ENCODE measurements around the gene R3HDM4.

The R3HDM4 gene

DNA sequence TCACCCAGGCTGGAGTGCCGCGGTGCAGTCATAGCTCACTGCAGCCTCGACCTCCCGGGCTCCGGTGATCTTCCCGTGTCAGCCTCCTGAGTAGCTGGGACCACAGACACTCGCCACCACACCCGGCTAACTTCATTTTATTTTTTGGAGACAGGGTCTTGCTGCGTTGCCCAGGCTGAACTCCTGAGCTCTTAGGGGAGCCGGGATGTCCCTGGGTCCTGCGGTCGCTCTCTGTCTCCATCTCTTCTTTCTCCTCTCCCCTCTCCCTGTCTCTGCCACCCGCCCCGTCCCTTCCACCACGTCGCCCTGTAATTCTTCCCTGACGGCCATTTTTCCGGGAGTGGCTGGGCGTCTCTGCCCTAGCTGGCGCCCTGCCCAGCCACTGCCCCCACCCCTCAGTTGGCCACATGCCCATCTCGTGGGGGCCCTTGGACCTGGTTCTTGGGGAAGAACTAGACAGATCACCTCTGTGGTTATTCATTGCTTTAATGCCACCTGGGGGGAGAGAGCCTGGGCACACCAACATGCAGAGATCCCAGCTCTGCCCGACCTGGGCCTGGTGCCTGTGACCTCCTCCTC, 31.7 kb upstream of the R3HDM4 start:
- Histone ChIP-seq H3K4me2 (ENCODE audit: low read length) (no peak overlapping the region), H3K9ac (ENCODE audit: low read length) (no peak overlapping the region), H3K27ac (ENCODE audit: low read depth, low read length, poor library complexity, severe bottlenecking) (no peak overlapping the region), H3K36me3 (ENCODE audit: insufficient read depth, low read length) (no peaks in the 10 kb centered on the region; the same call in 1 of the 2 replicates), H3K4me1 (ENCODE audit: insufficient read depth, low read length, severe bottlenecking) (no peaks in the 10 kb centered on the region), H2AFZ (ENCODE audit: low read length) (no peak overlapping the region), H4K20me1 (ENCODE audit: insufficient read depth, low read length) (no peaks in the 10 kb centered on the region), H3K9me2 (ENCODE audit: low read depth, low read length) (no peaks in the 10 kb centered on the region), H3K4me3 (ENCODE audit: low read depth, low read length, poor library complexity, severe bottlenecking) (no peak overlapping the region), H3K9me3 (ENCODE audit: low read length) (no peaks in the 10 kb centered on the region), H3K27me3 (ENCODE audit: insufficient read depth, low read length) (peaks cover 26% of the 10 kb centered on the region), H3K79me2 (ENCODE audit: insufficient read depth, low read length) (no peaks in the 10 kb centered on the region), H3F3A (ENCODE audit: insufficient read depth, low read length) (no peaks in the 10 kb centered on the region)
- no peak for TF ChIP-seq EZH2 (IDR thresholded peaks at IDR 0.05; ENCODE audit: borderline replicate concordance, low read length)
- TF ChIP-seq, protein P1, sequence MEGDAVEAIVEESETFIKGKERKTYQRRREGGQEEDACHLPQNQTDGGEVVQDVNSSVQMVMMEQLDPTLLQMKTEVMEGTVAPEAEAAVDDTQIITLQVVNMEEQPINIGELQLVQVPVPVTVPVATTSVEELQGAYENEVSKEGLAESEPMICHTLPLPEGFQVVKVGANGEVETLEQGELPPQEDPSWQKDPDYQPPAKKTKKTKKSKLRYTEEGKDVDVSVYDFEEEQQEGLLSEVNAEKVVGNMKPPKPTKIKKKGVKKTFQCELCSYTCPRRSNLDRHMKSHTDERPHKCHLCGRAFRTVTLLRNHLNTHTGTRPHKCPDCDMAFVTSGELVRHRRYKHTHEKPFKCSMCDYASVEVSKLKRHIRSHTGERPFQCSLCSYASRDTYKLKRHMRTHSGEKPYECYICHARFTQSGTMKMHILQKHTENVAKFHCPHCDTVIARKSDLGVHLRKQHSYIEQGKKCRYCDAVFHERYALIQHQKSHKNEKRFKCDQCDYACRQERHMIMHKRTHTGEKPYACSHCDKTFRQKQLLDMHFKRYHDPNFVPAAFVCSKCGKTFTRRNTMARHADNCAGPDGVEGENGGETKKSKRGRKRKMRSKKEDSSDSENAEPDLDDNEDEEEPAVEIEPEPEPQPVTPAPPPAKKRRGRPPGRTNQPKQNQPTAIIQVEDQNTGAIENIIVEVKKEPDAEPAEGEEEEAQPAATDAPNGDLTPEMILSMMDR (IDR thresholded peaks at IDR 0.05; ENCODE audit: low read length) = no peak

DNA sequence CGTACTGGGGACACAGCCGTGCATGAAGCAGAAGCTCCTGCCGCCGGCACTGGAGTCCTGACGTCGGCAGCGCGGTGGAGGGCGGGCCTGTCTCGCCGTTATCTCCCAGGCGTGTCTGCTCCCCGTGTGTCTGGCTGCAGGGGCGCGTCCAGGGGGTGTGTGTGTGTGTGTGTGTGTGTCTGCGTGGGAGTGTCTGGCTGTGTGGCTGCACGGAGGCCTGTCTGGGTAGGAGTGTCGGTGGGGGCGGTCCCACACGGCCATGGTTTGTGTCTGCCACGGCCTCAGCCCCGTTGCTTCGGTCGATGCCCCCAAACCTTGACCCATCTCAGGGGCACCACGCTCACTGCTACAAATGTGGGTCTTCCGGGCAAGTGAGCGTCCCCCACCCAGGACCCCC, 31.1 kb upstream of the R3HDM4 start:
- H3K9me3 ChIP-seq (ENCODE audit: low read length) = no peaks in the 10 kb centered on the region
- TF ChIP-seq, protein P1 (IDR thresholded peaks at IDR 0.05; ENCODE audit: low read length) = no peak
- no peak for TF ChIP-seq EZH2 (IDR thresholded peaks at IDR 0.05; ENCODE audit: borderline replicate concordance, low read length)
- H3K9ac ChIP-seq (ENCODE audit: low read length) = no peak overlapping the region
- H2AFZ ChIP-seq (ENCODE audit: low read length) = no peak overlapping the region
- H3K9me2 ChIP-seq (ENCODE audit: low read depth, low read length) = no peaks in the 10 kb centered on the region
- no peaks in the 10 kb centered on the region for H3K79me2 ChIP-seq (ENCODE audit: insufficient read depth, low read length)
- no peaks in the 10 kb centered on the region for H3K4me1 ChIP-seq (ENCODE audit: insufficient read depth, low read length, severe bottlenecking)
- H3K27me3 ChIP-seq (ENCODE audit: insufficient read depth, low read length) = peaks cover 32% of the 10 kb centered on the region
- H3K4me3 ChIP-seq (ENCODE audit: low read depth, low read length, poor library complexity, severe bottlenecking) = no peak overlapping the region
- no peak overlapping the region for H3K4me2 ChIP-seq (ENCODE audit: low read length)
- no peaks in the 10 kb centered on the region for H3F3A ChIP-seq (ENCODE audit: insufficient read depth, low read length)
- no peak overlapping the region for H3K27ac ChIP-seq (ENCODE audit: low read depth, low read length, poor library complexity, severe bottlenecking)
- no peaks in the 10 kb centered on the region for H4K20me1 ChIP-seq (ENCODE audit: insufficient read depth, low read length)
- H3K36me3 ChIP-seq (ENCODE audit: insufficient read depth, low read length) = no peaks in the 10 kb centered on the region

DNA sequence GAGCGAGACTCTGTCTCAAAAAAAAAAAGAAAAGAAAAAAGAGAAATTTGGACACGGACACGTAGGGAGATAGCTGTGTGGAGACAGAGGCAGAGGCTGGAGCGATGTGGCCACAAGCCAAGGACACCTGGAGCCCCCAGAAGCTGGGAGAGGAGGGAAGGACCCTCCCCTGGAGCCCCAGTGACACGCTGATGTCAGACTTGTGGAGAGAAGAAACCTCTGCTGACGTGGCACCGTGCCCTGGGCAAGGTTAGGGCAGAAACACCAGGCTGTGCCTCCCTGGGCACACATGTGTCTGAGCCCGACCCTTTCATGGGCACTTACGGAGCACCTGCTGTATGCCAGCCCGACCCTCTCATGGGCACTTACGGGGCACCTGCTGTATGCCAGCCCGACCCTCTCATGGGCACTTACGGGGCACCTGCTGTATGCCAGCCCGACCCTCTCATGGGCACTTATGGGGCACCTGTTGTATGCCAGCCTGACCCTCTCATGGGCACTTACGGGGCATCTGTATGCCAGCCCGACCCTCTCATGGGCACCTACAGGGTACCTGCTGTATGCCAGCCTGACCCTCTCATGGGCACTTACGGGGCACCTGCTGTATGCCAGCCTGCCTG, 30.6 kb upstream of the R3HDM4 start:
- Histone ChIP-seq H3K4me2 (ENCODE audit: low read length) (no peak overlapping the region), H3K36me3 (ENCODE audit: insufficient read depth, low read length) (no peaks in the 10 kb centered on the region)

More for the DNA sequence above, 30.6 kb upstream of the R3HDM4 start:
- Histone ChIP-seq H3K4me3 (ENCODE audit: low read depth, low read length, poor library complexity, severe bottlenecking) (no peak overlapping the region), H2AFZ (ENCODE audit: low read length) (no peak overlapping the region), H3K27ac (ENCODE audit: low read depth, low read length, poor library complexity, severe bottlenecking) (no peak overlapping the region), H3K79me2 (ENCODE audit: insufficient read depth, low read length) (no peaks in the 10 kb centered on the region), H3K9me2 (ENCODE audit: low read depth, low read length) (no peaks in the 10 kb centered on the region), H3F3A (ENCODE audit: insufficient read depth, low read length) (no peaks in the 10 kb centered on the region), H3K9me3 (ENCODE audit: low read length) (no peaks in the 10 kb centered on the region), H3K4me1 (ENCODE audit: insufficient read depth, low read length, severe bottlenecking) (no peaks in the 10 kb centered on the region), H3K9ac (ENCODE audit: low read length) (no peak overlapping the region), H3K27me3 (ENCODE audit: insufficient read depth, low read length) (peaks cover 32% of the 10 kb centered on the region), H4K20me1 (ENCODE audit: insufficient read depth, low read length) (no peaks in the 10 kb centered on the region)
- TF ChIP-seq, protein P1 (IDR thresholded peaks at IDR 0.05; ENCODE audit: low read length) = no peak
- TF ChIP-seq EZH2 (IDR thresholded peaks at IDR 0.05; ENCODE audit: borderline replicate concordance, low read length) = no peak

Measured in OCI-LY1 (cell line).